A549 (cell line): ENCODE measurements around the gene TCF3. TPM values are rescaled to one million over a fixed set of nuclear protein-coding genes. Genes with fewer than 3 reads are reported as not detected.

ENCODE experiments used
- ATAC-seq, 2 experiments: fragments of 200-7000 bp in 1 of 2; fragments of >200 bp in 1 of 2; cut with Nextera tagmentation in 1 of 2; cut with Tn5 transposase in 1 of 2; 3 replicates each; pipeline versions ENCODE4 v1.8.0 to v1.9.1; 2018 to 2020; ENCODE audit warnings: mild to moderate bottlenecking in 1 of 2, moderate library complexity in 1 of 2
- CTCF ChIA-PET: fragments of 300-600 bp; sonication (Branson Sonifier 250); formaldehyde crosslinking; extraction: SDS; loops from one replicate; lab custom pipeline; 2021; ENCODE audit warnings: antibody characterized with exemption, inconsistent platforms; lab: Yijun Ruan, JAX
- POLR2A ChIA-PET: fragments of 350-600 bp; formaldehyde crosslinking; extraction: SDS; loops from one replicate; lab custom pipeline; 2021; ENCODE audit warnings: antibody characterized with exemption, inconsistent platforms; lab: Yijun Ruan, JAX
- DNase-seq, 2 experiments: peaks; one replicate each; pipeline versions ENCODE4 v3.0.0 to v3.0.0-alpha.2; 2011 to 2016; ENCODE audit warnings: low read depth in 1 of 2, low spot score in 1 of 2
- FAIRE-seq: peaks from 2 replicates; lab custom pipeline; 2011; peaks lifted over from hg19 to GRCh38; lab: Jason Lieb, UNC
- H3K27ac ChIP-seq, 2 experiments: fragments of >200 bp; sonication (Bioruptor Twin); formaldehyde crosslinking; 3 replicates each; pipeline ENCODE4 v1.5.1; 2016 to 2017
- H3K4me1 ChIP-seq: fragments of >200 bp; sonication (Bioruptor Twin); formaldehyde crosslinking; 3 replicates; pipeline ENCODE4 v1.6.1; 2016
- H3K4me2 ChIP-seq: fragments of >200 bp; sonication (Bioruptor Twin); formaldehyde crosslinking; 3 replicates; pipeline ENCODE4 v1.6.1; 2016
- H3K4me3 ChIP-seq: fragments of >200 bp; sonication (Bioruptor Twin); formaldehyde crosslinking; 3 replicates; pipeline ENCODE4 v1.5.1; 2016
- H3K9me3 ChIP-seq: fragments of >200 bp; sonication (Bioruptor Twin); formaldehyde crosslinking; 3 replicates; pipeline ENCODE4 v1.6.1; 2016
- BHLHE40 ChIP-seq: IDR thresholded peaks from 2 replicates; pipeline ENCODE4 v1.6.1; 2012; ENCODE audit warnings: low read depth, low read length, inconsistent platforms
- CHD2 ChIP-seq: fragments of 150-350 bp; IDR thresholded peaks from 2 replicates; pipeline ENCODE4 v1.6.1; 2014; ENCODE audit warnings: low read length; ENCODE audit not compliant: partially characterized antibody
- CHD4 ChIP-seq: fragments of 200-600 bp; sonication (generic); IDR thresholded peaks from 2 replicates; pipeline ENCODE4 v1.6.1; 2016; ENCODE audit warnings: antibody characterized with exemption, mild to moderate bottlenecking, borderline replicate concordance
- EHF ChIP-seq: fragments of 250-450 bp; sonication (Bioruptor Pico); IDR thresholded peaks from 2 replicates; pipeline ENCODE4 v1.5.0; 2020; ENCODE audit warnings: mild to moderate bottlenecking
- ELK1 ChIP-seq: fragments of 150-350 bp; IDR thresholded peaks from 2 replicates; pipeline ENCODE4 v1.6.1; 2014; ENCODE audit warnings: low read depth, mild to moderate bottlenecking, low read length
- ESRRA ChIP-seq: fragments of 150-350 bp; IDR thresholded peaks from 2 replicates; pipeline ENCODE4 v1.6.1; 2014; ENCODE audit warnings: mild to moderate bottlenecking, low read length, borderline replicate concordance
- FOSB ChIP-seq: fragments of 250-450 bp; sonication (Bioruptor Pico); IDR thresholded peaks from 2 replicates; pipeline ENCODE4 v1.5.0; 2020; ENCODE audit warnings: mild to moderate bottlenecking, moderate library complexity
- FOSL2 ChIP-seq, 2 experiments: fragments of 450-650 bp in 1 of 2; fragments of >200 bp in 1 of 2; sonication (Bioruptor Twin) in 1 of 2; formaldehyde crosslinking; IDR thresholded peaks; 2 replicates each; pipeline versions ENCODE4 v1.5.0 to v1.6.1; 2016 to 2020; ENCODE audit warnings: mild to moderate bottlenecking in 1 of 2, moderate library complexity in 1 of 2
- GATA3 ChIP-seq: IDR thresholded peaks from 2 replicates; pipeline ENCODE4 v1.6.1; 2012; ENCODE audit warnings: borderline replicate concordance
- HDAC2 ChIP-seq: fragments of 200-600 bp; sonication (generic); IDR thresholded peaks from 2 replicates; pipeline ENCODE4 v1.6.1; 2016
- MAFK ChIP-seq: fragments of 450-650 bp; IDR thresholded peaks from 2 replicates; pipeline ENCODE4 v1.6.1; 2014; ENCODE audit not compliant: partially characterized antibody
- NFE2L2 ChIP-seq: fragments of 150-350 bp; conservative IDR thresholded peaks from 2 replicates; pipeline ENCODE4 v1.6.1; 2014; ENCODE audit warnings: low read length
- RAD21 ChIP-seq, 2 experiments: fragments of >200 bp in 1 of 2; sonication (Bioruptor Twin) in 1 of 2; formaldehyde crosslinking in 1 of 2; IDR thresholded peaks in 1 of 2; conservative IDR thresholded peaks in 1 of 2; 2 replicates in 1 of 2; 3 replicates in 1 of 2; pipeline ENCODE4 v1.6.1; 2012 to 2018; ENCODE audit warnings: inconsistent platforms in 1 of 2
- SREBF2 ChIP-seq: fragments of 450-650 bp; IDR thresholded peaks from 2 replicates; pipeline ENCODE4 v1.6.1; 2014; ENCODE audit warnings: mild to moderate bottlenecking, moderate library complexity
- ZC3H11A ChIP-seq: fragments of 450-650 bp; IDR thresholded peaks from 2 replicates; pipeline ENCODE4 v1.6.1; 2014; ENCODE audit warnings: antibody characterized with exemption, mild to moderate bottlenecking
- ZNF302 ChIP-seq: fragments of 250-450 bp; sonication (Bioruptor Pico); IDR thresholded peaks from 2 replicates; pipeline ENCODE4 v1.9.0; 2021; ENCODE audit warnings: inconsistent platforms, mild to moderate bottlenecking, moderate library complexity
- ZSCAN20 ChIP-seq: fragments of 250-450 bp; sonication (Bioruptor Pico); IDR thresholded peaks from 2 replicates; pipeline ENCODE4 v1.8.0; 2022; ENCODE audit warnings: mild to moderate bottlenecking, moderate library complexity
- WGBS: methylation state at CpG from one replicate; pipeline ENCODE4 v1.1.6; 2017; ENCODE audit errors: missing lambda C conversion rate; 5-methylcytosine and 5-hydroxymethylcytosine counted together
- polyA plus RNA-seq, 4 experiments: library from polyadenylated mRNA; depleted of rRNA in 3 of 4; stranded (reverse); fragments of >200 nt; fragmentation: RNase III in 1 of 4; extraction: RNeasy Plus Mini Kit Qiagen cat#74134 plus additional on column Dnase treatment in 1 of 4; gene quantifications; 2 replicates in 3 of 4; 3 replicates in 1 of 4; pipeline ENCODE4 v1.2.3, GENCODE V29; 2011 to 2017
- TF ChIP-seq, protein P1 (sequence below): fragments of 200-600 bp; sonication (generic); IDR thresholded peaks from 2 replicates; pipeline ENCODE4 v1.6.1; 2016; ENCODE audit warnings: antibody characterized with exemption, mild to moderate bottlenecking, moderate library complexity
- TF ChIP-seq, protein P2 (sequence below): fragments of 250-450 bp; sonication (Bioruptor Pico); IDR thresholded peaks from 2 replicates; pipeline ENCODE4 v1.5.0; 2021; ENCODE audit warnings: mild to moderate bottlenecking, moderate library complexity, borderline replicate concordance
- TF ChIP-seq, protein P3 (sequence below): fragments of 450-650 bp; IDR thresholded peaks from 2 replicates; pipeline ENCODE4 v1.6.1; 2014; ENCODE audit warnings: antibody characterized with exemption

Gene TCF3
- polyA plus RNA-seq, 2 of the 4 experiments (the other 2 are of a cell fraction): 25.6 to 52.6 TPM

DNA sequence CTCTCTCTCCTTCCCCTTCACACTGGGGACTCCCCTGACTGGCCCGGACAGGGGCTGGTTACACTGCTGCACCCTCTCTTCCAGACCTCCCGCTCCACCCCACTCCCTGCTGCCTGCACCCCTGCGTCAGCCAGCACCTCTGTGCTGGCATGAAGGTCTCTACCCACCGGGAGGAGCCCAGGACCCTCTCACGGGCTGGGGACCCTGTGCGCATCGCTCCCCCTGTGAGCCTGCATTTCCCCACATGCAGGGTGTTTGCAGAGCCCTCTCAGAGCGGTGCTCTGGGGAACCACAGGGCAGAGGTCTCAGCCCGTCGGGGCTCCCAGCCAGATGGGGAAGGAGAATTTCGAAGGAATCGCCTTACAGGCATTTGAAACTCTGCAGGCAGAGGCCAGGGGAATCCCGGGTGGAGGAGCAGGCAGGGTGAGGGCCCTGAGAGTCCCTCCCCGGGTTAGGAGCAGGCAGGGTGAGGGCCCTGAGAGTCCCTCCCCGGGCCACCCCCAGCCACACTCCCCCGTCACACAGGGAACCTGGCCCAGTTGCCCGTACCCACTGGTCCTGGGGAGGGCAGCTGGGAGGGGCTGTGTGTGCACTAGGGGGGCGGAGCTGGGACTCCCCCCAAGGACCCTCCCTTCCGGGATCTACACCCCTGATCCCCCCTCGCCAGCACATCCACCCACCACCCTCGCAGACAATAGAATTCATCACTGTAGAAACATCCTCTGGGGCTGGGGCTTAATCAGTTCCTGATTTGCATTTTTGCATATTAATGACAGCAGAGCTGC is 16.3 kb upstream of the TCF3 start:
- H3K27ac ChIP-seq: 0 out of 6 replicates have a peak overlapping the region, but pooled peaks of 1 of the 2 experiments have one; percentile 10
- peak overlapping the region; percentile 32; the same call in 2 of the 3 replicates for H3K4me2 ChIP-seq
- DNase-seq: no peak
- POLR2A ChIA-PET: no interaction called here
- no peaks in the 10 kb centered on the region for H3K9me3 ChIP-seq
- FAIRE-seq: no peak
- 33% methylated on average over 10 of the region's 21 CpGs for WGBS
- TF ChIP-seq ESRRA (no peak), MAFK (no peak), HDAC2 (no peak), ZNF302 (no peak), EHF (CRISPR knock-in tag) (no peak), ZC3H11A (no peak)
- TF ChIP-seq, protein P1, sequence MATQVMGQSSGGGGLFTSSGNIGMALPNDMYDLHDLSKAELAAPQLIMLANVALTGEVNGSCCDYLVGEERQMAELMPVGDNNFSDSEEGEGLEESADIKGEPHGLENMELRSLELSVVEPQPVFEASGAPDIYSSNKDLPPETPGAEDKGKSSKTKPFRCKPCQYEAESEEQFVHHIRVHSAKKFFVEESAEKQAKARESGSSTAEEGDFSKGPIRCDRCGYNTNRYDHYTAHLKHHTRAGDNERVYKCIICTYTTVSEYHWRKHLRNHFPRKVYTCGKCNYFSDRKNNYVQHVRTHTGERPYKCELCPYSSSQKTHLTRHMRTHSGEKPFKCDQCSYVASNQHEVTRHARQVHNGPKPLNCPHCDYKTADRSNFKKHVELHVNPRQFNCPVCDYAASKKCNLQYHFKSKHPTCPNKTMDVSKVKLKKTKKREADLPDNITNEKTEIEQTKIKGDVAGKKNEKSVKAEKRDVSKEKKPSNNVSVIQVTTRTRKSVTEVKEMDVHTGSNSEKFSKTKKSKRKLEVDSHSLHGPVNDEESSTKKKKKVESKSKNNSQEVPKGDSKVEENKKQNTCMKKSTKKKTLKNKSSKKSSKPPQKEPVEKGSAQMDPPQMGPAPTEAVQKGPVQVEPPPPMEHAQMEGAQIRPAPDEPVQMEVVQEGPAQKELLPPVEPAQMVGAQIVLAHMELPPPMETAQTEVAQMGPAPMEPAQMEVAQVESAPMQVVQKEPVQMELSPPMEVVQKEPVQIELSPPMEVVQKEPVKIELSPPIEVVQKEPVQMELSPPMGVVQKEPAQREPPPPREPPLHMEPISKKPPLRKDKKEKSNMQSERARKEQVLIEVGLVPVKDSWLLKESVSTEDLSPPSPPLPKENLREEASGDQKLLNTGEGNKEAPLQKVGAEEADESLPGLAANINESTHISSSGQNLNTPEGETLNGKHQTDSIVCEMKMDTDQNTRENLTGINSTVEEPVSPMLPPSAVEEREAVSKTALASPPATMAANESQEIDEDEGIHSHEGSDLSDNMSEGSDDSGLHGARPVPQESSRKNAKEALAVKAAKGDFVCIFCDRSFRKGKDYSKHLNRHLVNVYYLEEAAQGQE: no peak
- TF ChIP-seq, all 56 proteins: peak for 0
- Histone ChIP-seq H3K4me3 (no peak overlapping the region), H3K4me1 (peaks cover 9% of the 10 kb centered on the region; the same call in 1 of the 3 replicates)
- peak; percentile 55 to 58 for ATAC-seq
- CTCF ChIA-PET: interaction anchor here (0.9 to 5.8 kb wide), 3 partner anchors 98 to 127 kb away, joined by 3 to 146 read pairs (median 3); no protein-coding TSS in a partner anchor

- WGBS: 83% methylated on average over 2 of the region's 2 CpGs
- Histone ChIP-seq H3K9me3 (no peaks in the 10 kb centered on the region), H3K4me2 (no peak overlapping the region), H3K27ac (no peak overlapping the region), H3K4me3 (no peak overlapping the region), H3K4me1 (peaks cover 9% of the 10 kb centered on the region; the same call in 1 of the 3 replicates)
- ChIA-PET CTCF (interaction anchor here (1.7 kb wide), 1 partner anchor 9 kb away, joined by 6 read pairs; no protein-coding TSS in a partner anchor), POLR2A (no interaction called here)
- no peak for ATAC-seq
- no peak for TF ChIP-seq ESRRA
- FAIRE-seq: no peak
- DNase-seq: no peak
These were observed 15.7 kb upstream of the TCF3 start for GRCh38 chr19:1668048-1668485.

DNA sequence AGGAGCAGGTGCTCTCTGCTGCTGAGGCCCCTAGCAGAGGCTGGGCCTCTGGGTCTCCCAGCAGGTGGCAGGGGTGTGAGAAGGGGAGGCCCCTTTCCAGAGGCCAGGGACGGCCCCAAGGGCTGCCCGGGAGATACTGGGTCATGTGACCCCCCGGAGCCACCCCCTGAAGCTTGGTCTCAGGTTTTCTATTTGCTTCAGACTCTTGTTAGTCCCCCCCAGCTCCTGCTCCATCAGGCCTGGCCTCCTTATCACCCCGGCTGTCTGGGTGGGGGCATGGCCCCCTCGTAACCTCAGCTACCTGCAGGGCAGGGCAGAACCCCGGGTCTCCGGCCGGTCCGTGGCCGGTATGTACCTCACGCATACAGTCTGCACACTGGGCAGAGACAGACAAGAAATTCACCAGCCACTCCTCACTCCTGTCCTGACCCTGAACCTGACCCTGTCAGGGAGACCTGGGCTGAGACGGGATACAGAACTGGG is 13.2 kb upstream of the TCF3 start:
- DNase-seq: no peak
- no peaks in the 10 kb centered on the region for H3K9me3 ChIP-seq
- ChIA-PET CTCF (interaction anchor here (1.0 to 2.9 kb wide), 5 partner anchors 99 to 163 kb away, joined by 3 to 13 read pairs (median 3); no protein-coding TSS in a partner anchor), POLR2A (no interaction called here)
- FAIRE-seq: no peak
- no peak overlapping the region for H3K4me3 ChIP-seq
- no peak overlapping the region for H3K27ac ChIP-seq
- H3K4me2 ChIP-seq: no peak overlapping the region
- ATAC-seq: peak in 1 of 2 experiments; percentile 55; a peak in 2 of 6 replicates
- peaks cover 5% of the 10 kb centered on the region; the same call in 1 of the 3 replicates for H3K4me1 ChIP-seq
- 69% methylated on average over 11 of the region's 12 CpGs for WGBS
- TF ChIP-seq SREBF2 (no peak), GATA3 (no peak), EHF (CRISPR knock-in tag) (no peak), FOSL2 (IDR thresholded peaks at IDR 0.05) (no peak), FOSL2 (CRISPR knock-in tag; IDR thresholded peaks at IDR 0.05) (no peak), NFE2L2 (no peak), ELK1 (no peak), ZSCAN20 (CRISPR knock-in tag) (no peak), RAD21 (conservative IDR thresholded peaks at IDR 0.05 in 1 of 2, IDR thresholded peaks at IDR 0.05 in 1 of 2) (no peak), BHLHE40 (no peak), FOSB (CRISPR knock-in tag) (no peak), MAFK (no peak), CHD2 (no peak), CHD4 (no peak)
- TF ChIP-seq, protein P2, sequence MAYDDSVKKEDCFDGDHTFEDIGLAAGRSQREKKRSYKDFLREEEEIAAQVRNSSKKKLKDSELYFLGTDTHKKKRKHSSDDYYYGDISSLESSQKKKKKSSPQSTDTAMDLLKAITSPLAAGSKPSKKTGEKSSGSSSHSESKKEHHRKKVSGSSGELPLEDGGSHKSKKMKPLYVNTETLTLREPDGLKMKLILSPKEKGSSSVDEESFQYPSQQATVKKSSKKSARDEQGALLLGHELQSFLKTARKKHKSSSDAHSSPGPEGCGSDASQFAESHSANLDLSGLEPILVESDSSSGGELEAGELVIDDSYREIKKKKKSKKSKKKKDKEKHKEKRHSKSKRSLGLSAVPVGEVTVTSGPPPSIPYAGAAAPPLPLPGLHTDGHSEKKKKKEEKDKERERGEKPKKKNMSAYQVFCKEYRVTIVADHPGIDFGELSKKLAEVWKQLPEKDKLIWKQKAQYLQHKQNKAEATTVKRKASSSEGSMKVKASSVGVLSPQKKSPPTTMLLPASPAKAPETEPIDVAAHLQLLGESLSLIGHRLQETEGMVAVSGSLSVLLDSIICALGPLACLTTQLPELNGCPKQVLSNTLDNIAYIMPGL: no peak
- TF ChIP-seq, protein P3, sequence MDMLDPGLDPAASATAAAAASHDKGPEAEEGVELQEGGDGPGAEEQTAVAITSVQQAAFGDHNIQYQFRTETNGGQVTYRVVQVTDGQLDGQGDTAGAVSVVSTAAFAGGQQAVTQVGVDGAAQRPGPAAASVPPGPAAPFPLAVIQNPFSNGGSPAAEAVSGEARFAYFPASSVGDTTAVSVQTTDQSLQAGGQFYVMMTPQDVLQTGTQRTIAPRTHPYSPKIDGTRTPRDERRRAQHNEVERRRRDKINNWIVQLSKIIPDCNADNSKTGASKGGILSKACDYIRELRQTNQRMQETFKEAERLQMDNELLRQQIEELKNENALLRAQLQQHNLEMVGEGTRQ: no peak
